GM19351 (cell line): ENCODE data around the gene BTBD7.
A peak's percentile ranks its signal among the peaks of the same experiment; 100 is the strongest.

Experiments
- ATAC-seq: cut with Tn5 transposase; IDR thresholded peaks from one replicate; pipeline ENCODE4 v1.9.1; 2021; ENCODE audit warnings: mild to moderate bottlenecking, moderate library complexity; ENCODE audit not compliant: unreplicated experiment

BTBD7 gene

GRCh38 chr14:93206793-93207467 is 125.9 kb downstream of the BTBD7 start, which contains the start of the genes GON7 and UBR7:
TSS of gene GON7 (minus strand) at chr14:93207065. CDS start at chr14:93207037, 28 bp downstream.
TSS of gene UBR7 (plus strand) at chr14:93207256. CDS start at chr14:93207292, 36 bp downstream.
- peak; percentile 73 for ATAC-seq

- ATAC-seq = no peak
Measured at GRCh38 chr14:93201155-93201704, 131.6 kb downstream of the BTBD7 start.

- no peak for ATAC-seq
Measured at GRCh38 chr14:93200553-93200952, 132.3 kb downstream of the BTBD7 start.

DNA sequence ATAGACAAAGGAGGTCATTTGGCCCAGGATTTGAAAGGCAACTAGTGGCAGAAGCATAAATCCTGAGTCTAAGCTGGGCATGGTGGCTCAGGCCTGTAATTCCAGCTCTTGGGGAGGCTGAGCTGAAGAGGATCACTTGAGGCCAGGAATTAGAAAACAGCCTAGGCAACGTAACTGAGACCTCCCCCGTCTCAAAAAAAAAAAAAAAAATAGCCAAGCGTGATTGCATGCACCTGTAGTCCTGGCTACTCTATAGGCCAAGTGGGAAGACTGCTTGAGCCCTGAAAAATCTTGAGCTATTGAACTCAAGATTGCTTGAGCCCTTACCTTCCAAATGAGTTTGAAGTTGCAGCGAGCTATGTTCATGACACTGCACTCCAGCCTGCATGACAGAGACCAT is 133.8 kb downstream of the BTBD7 start:
- ATAC-seq = no peak

- no peak for ATAC-seq
Measured at GRCh38 chr14:93195316-93195999, 137.4 kb downstream of the BTBD7 start.
